ENCODE measurements around the gene ZSCAN21. TPM values are rescaled to one million over a fixed set of nuclear protein-coding genes. Genes with fewer than 3 reads are reported as not detected.

The ZSCAN21 gene
- total and polyA plus RNA-seq, 2 experiments from 2014 or later, result 3.4 to 8.2 TPM

GRCh38 chr7:100040575-100040974, 9.0 kb upstream of the ZSCAN21 start:
- H3K79me2 ChIP-seq (ENCODE audit: insufficient read depth), result peaks cover 13% of the 10 kb centered on the region; the same call in 1 of the 2 replicates
- no peak overlapping the region for H3K27ac ChIP-seq
- no peaks in the 10 kb centered on the region for H4K20me1 ChIP-seq (ENCODE audit: insufficient read depth)
- H3K27me3 ChIP-seq (replicated peaks; ENCODE audit: insufficient read depth), result no peaks in the 10 kb centered on the region
- H3K9ac ChIP-seq, result no peak overlapping the region
- no peaks in the 10 kb centered on the region for H3K9me2 ChIP-seq (ENCODE audit: insufficient read depth)
- no peaks in the 10 kb centered on the region for H3K9me3 ChIP-seq (ENCODE audit: low read depth)
- peaks cover 28% of the 10 kb centered on the region for H3F3A ChIP-seq (ENCODE audit: insufficient read depth)
- WGBS, 2 experiments (ENCODE audit: low coverage in 1 of 2, low lambda C conversion rate in 2 of 2, missing lambda C conversion rate in 2 of 2), result 83 to 92% methylated on average over 7 of the region's 7 CpGs
- in situ Hi-C loops (cut with MboI), result no loop called here
- H3K4me3 ChIP-seq, result no peak overlapping the region
- H2AFZ ChIP-seq, result no peak overlapping the region
- TF ChIP-seq EZH2phosphoT487 (IDR thresholded peaks at IDR 0.05; ENCODE audit: insufficient read depth, low read depth) (no peak), EZH2 (IDR thresholded peaks at IDR 0.05; ENCODE audit: insufficient read depth, poor library complexity, severe bottlenecking) (no peak)
- peaks cover 7% of the 10 kb centered on the region for H3K36me3 ChIP-seq (ENCODE audit: low read depth)
- DNase-seq, result no peak
- no peak overlapping the region for H3K4me2 ChIP-seq (ENCODE audit: unreplicated experiment)
- H3K4me1 ChIP-seq (ENCODE audit: insufficient read depth), result peaks cover 10% of the 10 kb centered on the region; the same call in 1 of the 2 replicates

- Histone ChIP-seq H3K4me1 (ENCODE audit: insufficient read depth) (no peaks in the 10 kb centered on the region), H2AFZ (no peak overlapping the region), H3K79me2 (ENCODE audit: insufficient read depth) (no peaks in the 10 kb centered on the region), H3K4me3 (no peak overlapping the region), H3K9ac (no peak overlapping the region), H3K9me3 (ENCODE audit: low read depth) (no peaks in the 10 kb centered on the region), H3K36me3 (ENCODE audit: low read depth) (no peaks in the 10 kb centered on the region), H3K27ac (no peak overlapping the region), H3K4me2 (ENCODE audit: unreplicated experiment) (no peak overlapping the region), H3K27me3 (replicated peaks; ENCODE audit: insufficient read depth) (no peaks in the 10 kb centered on the region), H4K20me1 (ENCODE audit: insufficient read depth) (no peaks in the 10 kb centered on the region), H3F3A (ENCODE audit: insufficient read depth) (peaks cover 19% of the 10 kb centered on the region), H3K9me2 (ENCODE audit: insufficient read depth) (no peaks in the 10 kb centered on the region)
- in situ Hi-C loops (cut with MboI), result no loop called here
- TF ChIP-seq EZH2phosphoT487 (IDR thresholded peaks at IDR 0.05; ENCODE audit: insufficient read depth, low read depth), result no peak
- no peak for TF ChIP-seq EZH2 (IDR thresholded peaks at IDR 0.05; ENCODE audit: insufficient read depth, poor library complexity, severe bottlenecking)
- WGBS, 2 experiments (ENCODE audit: low coverage in 1 of 2, low lambda C conversion rate in 2 of 2, missing lambda C conversion rate in 2 of 2), result 62 to 63% methylated on average over 6 of the region's 6 CpGs
- no peak for DNase-seq
These were observed 4.9 kb upstream of the ZSCAN21 start for GRCh38 chr7:100044718-100045117.

- H3K4me2 ChIP-seq (ENCODE audit: unreplicated experiment), result no peak overlapping the region
- WGBS, 2 experiments (ENCODE audit: low coverage in 1 of 2, low lambda C conversion rate in 2 of 2, missing lambda C conversion rate in 2 of 2), result 96 to 98% methylated on average over 4 of the region's 4 CpGs
- peak overlapping the region; percentile 89; the same call in 1 of the 2 replicates for H2AFZ ChIP-seq
- H3K27ac ChIP-seq, result no peak overlapping the region
- H3K9me3 ChIP-seq (ENCODE audit: low read depth), result no peaks in the 10 kb centered on the region
- TF ChIP-seq EZH2 (IDR thresholded peaks at IDR 0.05; ENCODE audit: insufficient read depth, poor library complexity, severe bottlenecking), result no peak
- TF ChIP-seq EZH2phosphoT487 (IDR thresholded peaks at IDR 0.05; ENCODE audit: insufficient read depth, low read depth), result no peak
- no peaks in the 10 kb centered on the region for H3K36me3 ChIP-seq (ENCODE audit: low read depth)
- H3K79me2 ChIP-seq (ENCODE audit: insufficient read depth), result peaks cover 26% of the 10 kb centered on the region
- no peaks in the 10 kb centered on the region for H3K27me3 ChIP-seq (replicated peaks; ENCODE audit: insufficient read depth)
- H3K9me2 ChIP-seq (ENCODE audit: insufficient read depth), result no peaks in the 10 kb centered on the region
- no peaks in the 10 kb centered on the region for H4K20me1 ChIP-seq (ENCODE audit: insufficient read depth)
- 0 out of 2 replicates have a peak, but pooled peaks cover 8% of the 10 kb centered on the region for H3F3A ChIP-seq (ENCODE audit: insufficient read depth)
- no peak overlapping the region for H3K9ac ChIP-seq
- DNase-seq, result no peak
- H3K4me3 ChIP-seq, result no peak overlapping the region
- in situ Hi-C loops (cut with MboI), result no loop called here
- H3K4me1 ChIP-seq (ENCODE audit: insufficient read depth), result no peaks in the 10 kb centered on the region
These were observed 894 bp upstream of the ZSCAN21 start for GRCh38 chr7:100048680-100049079.

- H3K4me1 ChIP-seq (ENCODE audit: insufficient read depth), result no peaks in the 10 kb centered on the region
- in situ Hi-C loops (cut with MboI), result no loop called here
- no peak for TF ChIP-seq EZH2phosphoT487 (IDR thresholded peaks at IDR 0.05; ENCODE audit: insufficient read depth, low read depth)
- TF ChIP-seq EZH2 (IDR thresholded peaks at IDR 0.05; ENCODE audit: insufficient read depth, poor library complexity, severe bottlenecking), result no peak
- WGBS, 2 experiments (ENCODE audit: low coverage in 1 of 2, low lambda C conversion rate in 2 of 2, missing lambda C conversion rate in 2 of 2), result 84 to 89% methylated on average over 3 of the region's 3 CpGs
- H3K9ac ChIP-seq, result no peak overlapping the region
- DNase-seq, result no peak
- H3K4me2 ChIP-seq (ENCODE audit: unreplicated experiment), result no peak overlapping the region
- no peak overlapping the region for H3K27ac ChIP-seq
- no peaks in the 10 kb centered on the region for H3K36me3 ChIP-seq (ENCODE audit: low read depth)
- H3K9me3 ChIP-seq (ENCODE audit: low read depth), result no peaks in the 10 kb centered on the region
- no peaks in the 10 kb centered on the region for H4K20me1 ChIP-seq (ENCODE audit: insufficient read depth)
- H3F3A ChIP-seq (ENCODE audit: insufficient read depth), result 0 out of 2 replicates have a peak, but pooled peaks cover 8% of the 10 kb centered on the region
- no peak overlapping the region for H3K4me3 ChIP-seq
- H2AFZ ChIP-seq, result no peak overlapping the region
- H3K79me2 ChIP-seq (ENCODE audit: insufficient read depth), result peaks cover 33% of the 10 kb centered on the region
- no peaks in the 10 kb centered on the region for H3K9me2 ChIP-seq (ENCODE audit: insufficient read depth)
- no peaks in the 10 kb centered on the region for H3K27me3 ChIP-seq (replicated peaks; ENCODE audit: insufficient read depth)
These were observed 2.0 kb downstream of the ZSCAN21 start for GRCh38 chr7:100051611-100052010.

- 37 to 41% methylated on average over 3 of the region's 3 CpGs for WGBS, 2 experiments (ENCODE audit: low coverage in 1 of 2, low lambda C conversion rate in 2 of 2, missing lambda C conversion rate in 2 of 2)
- in situ Hi-C loops (cut with MboI), result no loop called here
These were observed 3.6 kb downstream of the ZSCAN21 start for GRCh38 chr7:100053215-100053614.

More at GRCh38 chr7:100053215-100053614, 3.6 kb downstream of the ZSCAN21 start:
- H4K20me1 ChIP-seq (ENCODE audit: insufficient read depth), result no peaks in the 10 kb centered on the region
- H3K4me1 ChIP-seq (ENCODE audit: insufficient read depth), result no peaks in the 10 kb centered on the region
- H3K9me2 ChIP-seq (ENCODE audit: insufficient read depth), result no peaks in the 10 kb centered on the region
- no peaks in the 10 kb centered on the region for H3K27me3 ChIP-seq (replicated peaks; ENCODE audit: insufficient read depth)
- H3K9me3 ChIP-seq (ENCODE audit: low read depth), result no peaks in the 10 kb centered on the region
- peaks cover 33% of the 10 kb centered on the region for H3K79me2 ChIP-seq (ENCODE audit: insufficient read depth)
- no peak overlapping the region for H3K4me3 ChIP-seq
- DNase-seq, result peak; percentile 88
- no peak overlapping the region for H2AFZ ChIP-seq
- no peak overlapping the region for H3K4me2 ChIP-seq (ENCODE audit: unreplicated experiment)
- peak overlapping the region; percentile 26; the same call in 1 of the 2 replicates for H3K27ac ChIP-seq
- H3K36me3 ChIP-seq (ENCODE audit: low read depth), result no peaks in the 10 kb centered on the region
- no peak overlapping the region for H3K9ac ChIP-seq
- H3F3A ChIP-seq (ENCODE audit: insufficient read depth), result 0 out of 2 replicates have a peak, but pooled peaks cover 5% of the 10 kb centered on the region
- TF ChIP-seq EZH2 (IDR thresholded peaks at IDR 0.05; ENCODE audit: insufficient read depth, poor library complexity, severe bottlenecking), result no peak
- no peak for TF ChIP-seq EZH2phosphoT487 (IDR thresholded peaks at IDR 0.05; ENCODE audit: insufficient read depth, low read depth)

Measured in GM23248 (cell line).